Inflammatory macrophage treated with lipopolysaccharide for 4 hours (primary cell): Measurements from ENCODE around the gene CNNM3.
"Not testable (repeated sequence)": the region's sequence is repeated elsewhere in the genome, so short reads cannot be mapped to it uniquely, and the experiment has no call there.

Experiments used
- DNase-seq: peaks from one replicate; pipeline ENCODE4 v3.0.0-alpha.2; 2020

The CNNM3 gene

GRCh38 chr2:96816127-96816835 is at the start of gene CNNM3:
Gene CNNM3 (plus strand): TSS chr2:96816268. CDS start chr2:96816278, 10 bp downstream.
- peak; percentile 94 for DNase-seq

GRCh38 chr2:96767135-96767871 is 48.8 kb upstream of the CNNM3 start:
- DNase-seq, result no peak

GRCh38 chr2:96768083-96768561 is 47.9 kb upstream of the CNNM3 start:
- DNase-seq, result no peak

- DNase-seq, result peak; percentile 64
These were observed 46.3 kb upstream of the CNNM3 start for GRCh38 chr2:96769814-96770213.

GRCh38 chr2:96770442-96771202 is 45.4 kb upstream of the CNNM3 start:
- no peak for DNase-seq

GRCh38 chr2:96771796-96772618 is 44.1 kb upstream of the CNNM3 start:
- no peak for DNase-seq

GRCh38 chr2:96772903-96773671 is 43.0 kb upstream of the CNNM3 start:
- DNase-seq, result peak; percentile 9

GRCh38 chr2:96773922-96774321 is 42.1 kb upstream of the CNNM3 start:
- peak; percentile 32 for DNase-seq

GRCh38 chr2:96775160-96775559 is 40.9 kb upstream of the CNNM3 start:
- DNase-seq, result no peak

GRCh38 chr2:96783388-96783787 is 32.7 kb upstream of the CNNM3 start:
- DNase-seq, result peak; percentile 70

GRCh38 chr2:96787411-96787810 is 28.7 kb upstream of the CNNM3 start:
- DNase-seq, result no peak

GRCh38 chr2:96788442-96789244 is 27.4 kb upstream of the CNNM3 start:
- no peak for DNase-seq

- no peak for DNase-seq
These were observed 26.8 kb upstream of the CNNM3 start for GRCh38 chr2:96789245-96789617.

- no peak for DNase-seq
These were observed 23.0 kb upstream of the CNNM3 start for GRCh38 chr2:96792772-96793749.

- no peak for DNase-seq
These were observed 21.0 kb upstream of the CNNM3 start for GRCh38 chr2:96795076-96795475.

- not testable (repeated sequence) for DNase-seq
These were observed 19.6 kb upstream of the CNNM3 start for GRCh38 chr2:96796497-96796896.

- DNase-seq, result no peak
These were observed 18.9 kb upstream of the CNNM3 start for GRCh38 chr2:96797066-96797625.

GRCh38 chr2:96798733-96799622 is 17.1 kb upstream of the CNNM3 start:
- no peak for DNase-seq
